Measurements from ENCODE around the gene LRRC66. TPM values are rescaled to one million over a fixed set of nuclear protein-coding genes. Genes with fewer than 3 reads are reported as not detected.

The LRRC66 gene
- polyA plus RNA-seq, 2 of the 4 experiments (the other 2 are of a cell fraction), result 0.17 to 0.18 TPM

- ChIA-PET POLR2A (no interaction called here), CTCF (no interaction called here)
- Histone ChIP-seq H3K4me3 (no peak overlapping the region), H3K4me1 (no peaks in the 10 kb centered on the region), H3K27ac (no peak overlapping the region), H3K9me3 (no peaks in the 10 kb centered on the region), H3K4me2 (no peak overlapping the region)
- ATAC-seq, result no peak
- WGBS (ENCODE audit: missing lambda C conversion rate), result 49% methylated on average over 2 of the region's 2 CpGs
- TF ChIP-seq JUNB (IDR thresholded peaks at IDR 0.05), result no peak
- TF ChIP-seq TP53 (CRISPR knock-in tag; IDR thresholded peaks at IDR 0.05), result no peak
- no peak for TF ChIP-seq NPAS2 (CRISPR knock-in tag; IDR thresholded peaks at IDR 0.05; ENCODE audit: borderline replicate concordance)
- TF ChIP-seq GATA3 (IDR thresholded peaks at IDR 0.05; ENCODE audit: borderline replicate concordance), result no peak
- TF ChIP-seq RCOR1 (IDR thresholded peaks at IDR 0.05; ENCODE audit: low read depth, low read length), result no peak
- TF ChIP-seq POLR2A (IDR thresholded peaks at IDR 0.05; ENCODE audit: low read length), result no peak
- no peak for TF ChIP-seq KDM5A (IDR thresholded peaks at IDR 0.05)
- TF ChIP-seq HOXB13 (CRISPR knock-in tag; IDR thresholded peaks at IDR 0.05; ENCODE audit: low read depth), result no peak
- TF ChIP-seq KDM1A (IDR thresholded peaks at IDR 0.05; ENCODE audit: low read depth), result no peak
- no peak for TF ChIP-seq BCL3 (IDR thresholded peaks at IDR 0.05)
- TF ChIP-seq REST (IDR thresholded peaks at IDR 0.05), result no peak
- TF ChIP-seq MAX (IDR thresholded peaks at IDR 0.05), result no peak
- TF ChIP-seq RFX5 (IDR thresholded peaks at IDR 0.05), result no peak
- TF ChIP-seq HOXA7 (CRISPR knock-in tag; IDR thresholded peaks at IDR 0.05), result no peak
- TF ChIP-seq USF2 (IDR thresholded peaks at IDR 0.05), result no peak
- no peak for TF ChIP-seq PHF8 (IDR thresholded peaks at IDR 0.05; ENCODE audit: borderline replicate concordance, low read depth)
- TF ChIP-seq JUN (IDR thresholded peaks at IDR 0.05), result no peak
- no peak for TF ChIP-seq NR3C1 (IDR thresholded peaks at IDR 0.05)
- no peak for TF ChIP-seq EHF (CRISPR knock-in tag; IDR thresholded peaks at IDR 0.05)
- no peak for FAIRE-seq
- no peak for DNase-seq (ENCODE audit: low read depth in 1 of 2, low spot score in 1 of 2)
These were observed 61.8 kb downstream of the LRRC66 start for GRCh38 chr4:51958199-51958968.

Small RNAs within 50 kb of the gene (small RNA-seq; reads per million reads assigned to genes)
- 0 reads per million in 6 experiments for gene AC104784.1

Other genes with a start within 250 kb of the LRRC66 start
- 64.8 and 65.0 TPM in 2 replicates for gene DCUN1D4, start 177.2 kb downstream of the LRRC66 start, polyA plus RNA-seq (2011; rRNA removed)
- 22.9 to 25.2 TPM (median 24.9 TPM) in 3 replicates for gene DCUN1D4, start 177.2 kb downstream of the LRRC66 start, polyA plus RNA-seq (2017; fragmentation: RNase III; extraction: RNeasy Plus Mini Kit Qiagen cat#74134 plus additional on column Dnase treatment)
- 21.5 and 25.1 TPM in 2 replicates for gene SGCB, start 17.9 kb upstream of the LRRC66 start, polyA plus RNA-seq (2011; rRNA removed)
- 19.9 to 22.6 TPM (median 20.9 TPM) in 3 replicates for gene SGCB, start 17.9 kb upstream of the LRRC66 start, polyA plus RNA-seq (2017; fragmentation: RNase III; extraction: RNeasy Plus Mini Kit Qiagen cat#74134 plus additional on column Dnase treatment)
- gene SPATA18, start 30.9 kb upstream of the LRRC66 start, polyA plus RNA-seq (2011; rRNA removed), result 6.7 and 7.8 TPM in 2 replicates
- 4.3 to 5.3 TPM (median 4.4 TPM) in 3 replicates for gene SPATA18, start 30.9 kb upstream of the LRRC66 start, polyA plus RNA-seq (2017; fragmentation: RNase III; extraction: RNeasy Plus Mini Kit Qiagen cat#74134 plus additional on column Dnase treatment)

Data from A549 (cell line).